MCF 10A (cell line): ENCODE results near the gene TJP2. TPM values are rescaled to one million over a fixed set of nuclear protein-coding genes. Genes with fewer than 3 reads are reported as not detected.

Source experiments
- BruUV-seq: library from RNA; stranded (reverse); fragments of 400-500 nt; replicated peaks from 2 replicates; lab custom pipeline; 2021; lab: Mats Ljungman, UMichigan
- CTCF ChIA-PET: fragments of 300-600 bp; sonication (Branson Sonifier 250); formaldehyde crosslinking; extraction: SDS; loops from one replicate; lab custom pipeline; 2021; ENCODE audit warnings: antibody characterized with exemption, inconsistent platforms; lab: Yijun Ruan, JAX
- POLR2A ChIA-PET: fragments of 300-600, 350-650 bp; sonication (Branson Sonifier 250); formaldehyde crosslinking; extraction: SDS; loops from one replicate; lab custom pipeline; 2020; ENCODE audit warnings: antibody characterized with exemption, inconsistent platforms; lab: Yijun Ruan, JAX
- DNase-seq: peaks from one replicate; pipeline ENCODE4 v3.0.0-alpha.2; 2018; ENCODE audit not compliant: unreplicated experiment
- H3K27ac Mint-ChIP-seq: one replicate; pipeline ENCODE4 v1.8.0; 2022; ENCODE audit warnings: mild to moderate bottlenecking, low read depth, mixed read lengths; ENCODE audit not compliant: unreplicated experiment
- H3K27me3 Mint-ChIP-seq: one replicate; pipeline ENCODE4 v1.8.0; 2022; ENCODE audit warnings: mixed read lengths; ENCODE audit not compliant: insufficient read depth, unreplicated experiment
- H3K36me3 Mint-ChIP-seq: one replicate; pipeline ENCODE4 v1.8.0; 2022; ENCODE audit warnings: mild to moderate bottlenecking, moderate library complexity, mixed read lengths; ENCODE audit not compliant: insufficient read depth, unreplicated experiment
- H3K4me1 Mint-ChIP-seq: one replicate; pipeline ENCODE4 v1.8.0; 2022; ENCODE audit warnings: mixed read lengths; ENCODE audit not compliant: insufficient read depth, unreplicated experiment
- H3K4me3 Mint-ChIP-seq: one replicate; pipeline ENCODE4 v1.8.0; 2022; ENCODE audit warnings: mild to moderate bottlenecking, moderate library complexity, mixed read lengths; ENCODE audit not compliant: unreplicated experiment
- H3K9me3 Mint-ChIP-seq: one replicate; pipeline ENCODE4 v1.8.0; 2022; ENCODE audit warnings: mixed read lengths; ENCODE audit not compliant: unreplicated experiment
- CTCF ChIP-seq: fragments of 200-600 bp; IDR thresholded peaks from one replicate; pipeline ENCODE4 v1.8.0; 2022; ENCODE audit warnings: antibody characterized with exemption, mild to moderate bottlenecking; ENCODE audit not compliant: unreplicated experiment
- intact Hi-C: fragments of 100-400 bp; cut with micrococcal nuclease; formaldehyde crosslinking; loops from 2 replicates; pipeline ENCODE4 v1.14.1; 2022
- total RNA-seq: library from RNA; stranded (reverse); gene quantifications from 2 replicates; pipeline ENCODE4 v1.2.3, GENCODE V29; 2022

Gene TJP2
- total RNA-seq, 1 experiment from 2014 or later: 52.2 TPM

- H3K27ac Mint-ChIP-seq: no peak overlapping the region
- peaks cover 4% of the 10 kb centered on the region for H3K36me3 Mint-ChIP-seq
- H3K4me3 Mint-ChIP-seq: no peak overlapping the region
- H3K4me1 Mint-ChIP-seq: peaks cover 7% of the 10 kb centered on the region
- POLR2A ChIA-PET: interaction anchor here (0.8 to 2.9 kb wide), 6 partner anchors 9 to 38 kb away, joined by 3 to 12 read pairs (median 5); partner anchors contain the start of gene TJP2
- no peak for TF ChIP-seq CTCF
- CTCF ChIA-PET: interaction anchor here (0.6 to 1.5 kb wide), 4 partner anchors 12 to 536 kb away, joined by 3 to 5 read pairs (median 3); no protein-coding TSS in a partner anchor
- no TSS peak for BruUV-seq
- no peak for DNase-seq
- no peaks in the 10 kb centered on the region for H3K9me3 Mint-ChIP-seq
- H3K27me3 Mint-ChIP-seq: no peaks in the 10 kb centered on the region
- intact Hi-C loops: no loop called here
Measured at GRCh38 chr9:69143291-69143690, 30.8 kb upstream of the TJP2 start.

DNA sequence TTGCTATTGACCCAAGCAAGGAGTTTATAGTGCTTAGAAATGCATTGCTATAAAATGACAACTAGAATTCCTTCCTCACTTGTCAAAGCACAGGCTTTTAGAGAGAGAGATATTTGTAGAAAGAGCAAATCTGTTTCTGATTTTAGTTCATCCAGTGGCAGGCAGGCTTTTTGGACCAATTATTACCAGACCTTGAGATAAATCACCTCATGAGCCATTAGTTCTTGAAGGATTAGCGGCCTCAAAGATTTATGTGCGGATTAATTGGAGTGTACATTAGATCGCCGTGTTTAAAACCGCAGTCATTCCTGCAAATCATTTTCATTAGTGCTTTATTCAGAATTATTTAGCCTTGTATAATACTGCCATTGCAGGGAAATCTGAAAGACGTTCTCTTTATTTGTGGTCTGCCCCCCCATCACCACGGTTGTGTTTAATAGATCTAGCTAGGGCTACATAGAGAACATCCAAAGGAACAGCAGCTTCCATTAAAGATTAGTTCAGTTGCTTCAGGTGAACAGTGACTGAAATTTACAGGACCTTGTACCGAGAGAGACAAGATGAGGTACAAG, 28.8 kb upstream of the TJP2 start:
- H3K27me3 Mint-ChIP-seq: no peaks in the 10 kb centered on the region
- ChIA-PET CTCF (interaction anchor here (0.6 to 1.8 kb wide), 7 partner anchors 13 to 446 kb away, joined by 3 to 11 read pairs (median 3); no protein-coding TSS in a partner anchor), POLR2A (interaction anchor here (1.2 to 1.6 kb wide), 2 partner anchors 10 to 14 kb away, joined by 5 to 6 read pairs; no protein-coding TSS in a partner anchor)

DNA sequence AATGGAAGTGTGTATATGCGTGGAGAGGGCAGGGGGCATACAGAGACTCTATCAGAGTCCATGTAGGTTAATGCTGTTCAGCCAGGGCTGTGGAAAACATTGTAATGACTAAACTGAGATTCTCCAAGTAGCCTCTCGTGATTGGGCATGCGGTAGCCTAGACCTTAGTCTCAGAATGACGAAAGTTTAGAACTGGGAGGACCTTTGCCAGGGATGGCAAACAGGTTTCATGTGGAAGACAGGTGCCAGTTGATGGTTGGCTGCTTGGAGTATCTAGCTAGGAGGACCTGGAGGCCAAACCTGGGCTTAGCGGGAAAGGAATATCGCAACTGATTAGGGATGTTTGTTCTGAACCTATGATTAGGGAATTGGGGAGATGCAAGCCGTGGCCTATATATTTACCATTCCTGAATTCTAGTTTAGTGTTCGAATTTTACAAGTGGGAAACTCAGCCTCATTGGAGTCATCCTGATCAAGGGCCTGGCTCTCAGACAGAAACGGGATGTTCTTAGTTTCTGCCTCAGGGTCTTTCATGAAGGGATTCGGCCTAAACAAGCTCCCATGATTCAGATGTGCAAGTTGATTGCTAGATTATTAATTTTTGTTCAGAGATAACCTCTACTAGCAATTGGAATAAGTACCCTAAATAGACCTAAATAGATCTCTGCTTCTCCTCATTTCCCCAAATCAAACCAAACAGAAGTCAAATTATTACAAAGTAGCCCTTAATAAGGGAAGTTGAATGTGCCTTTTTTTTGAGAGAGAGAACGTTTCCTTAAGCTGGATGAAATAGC, 26.8 kb upstream of the TJP2 start:
- Mint-ChIP-seq H3K36me3 (peaks cover 10% of the 10 kb centered on the region), H3K9me3 (no peaks in the 10 kb centered on the region), H3K4me1 (peaks cover 3% of the 10 kb centered on the region), H3K27me3 (no peaks in the 10 kb centered on the region), H3K4me3 (no peak overlapping the region), H3K27ac (no peak overlapping the region)
- ChIA-PET POLR2A (interaction anchor here (0.6 to 1.2 kb wide), 3 partner anchors 26 to 112 kb away, joined by 3 read pairs; partner anchors contain the start of gene FXN), CTCF (interaction anchor here (0.6 to 1.0 kb wide), 2 partner anchors 11 to 177 kb away, joined by 3 to 5 read pairs; no protein-coding TSS in a partner anchor)
- intact Hi-C loops: no loop called here
- BruUV-seq: no TSS peak
- no peak for TF ChIP-seq CTCF
- no peak for DNase-seq

More for the DNA sequence above, 28.8 kb upstream of the TJP2 start:
- Mint-ChIP-seq H3K9me3 (no peaks in the 10 kb centered on the region), H3K27ac (no peak overlapping the region), H3K4me1 (peaks cover 7% of the 10 kb centered on the region), H3K4me3 (no peak overlapping the region), H3K36me3 (peaks cover 2% of the 10 kb centered on the region)
- intact Hi-C loops: no loop called here
- DNase-seq: no peak
- BruUV-seq: no TSS peak
- TF ChIP-seq CTCF: no peak

DNA sequence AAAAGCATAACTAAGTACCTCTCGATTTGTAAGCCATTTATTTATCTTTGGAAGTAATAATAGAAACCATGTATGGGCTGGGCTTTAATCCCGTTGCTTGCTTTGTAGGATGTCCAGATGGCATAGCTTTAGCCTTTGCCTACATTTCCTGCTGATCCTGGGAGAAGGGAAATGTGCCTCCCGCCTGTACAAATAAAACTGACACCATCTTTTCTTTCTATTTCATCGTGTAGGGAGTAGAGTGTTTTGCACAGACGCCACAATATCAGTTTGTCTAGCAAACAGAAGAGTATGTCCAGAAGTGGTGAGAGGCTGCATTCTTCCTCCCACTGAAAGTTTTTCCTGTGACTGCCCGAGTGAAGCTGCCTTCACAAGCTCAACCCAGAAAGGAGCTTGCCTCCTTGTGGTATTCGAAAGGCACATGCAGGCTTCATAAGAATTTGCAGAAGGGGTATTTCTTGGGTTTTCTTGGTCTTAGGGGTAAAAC, 24.7 kb upstream of the TJP2 start:
- Mint-ChIP-seq H3K27me3 (no peaks in the 10 kb centered on the region), H3K4me1 (no peaks in the 10 kb centered on the region), H3K27ac (no peak overlapping the region), H3K4me3 (no peak overlapping the region), H3K36me3 (peaks cover 10% of the 10 kb centered on the region), H3K9me3 (no peaks in the 10 kb centered on the region)
- BruUV-seq: no TSS peak
- ChIA-PET POLR2A (interaction anchor here (0.6 to 1.5 kb wide), 5 partner anchors 18 to 52 kb away, joined by 3 to 5 read pairs (median 4); no protein-coding TSS in a partner anchor), CTCF (interaction anchor here (0.6 to 1.3 kb wide), 4 partner anchors 8 to 566 kb away, joined by 3 to 6 read pairs (median 5); no protein-coding TSS in a partner anchor)
- no peak for DNase-seq
- TF ChIP-seq CTCF: no peak
- intact Hi-C loops: no loop called here
